T-helper 22 cell (primary cell): ENCODE results near the gene CWF19L2.
"Not testable (repeated sequence)": the region's sequence is repeated elsewhere in the genome, so short reads cannot be mapped to it uniquely, and the experiment has no call there.

ENCODE experiments used
- DNase-seq: peaks from one replicate; pipeline ENCODE4 v3.0.0-alpha.2; 2020; ENCODE audit warnings: low read depth

The CWF19L2 gene

DNA sequence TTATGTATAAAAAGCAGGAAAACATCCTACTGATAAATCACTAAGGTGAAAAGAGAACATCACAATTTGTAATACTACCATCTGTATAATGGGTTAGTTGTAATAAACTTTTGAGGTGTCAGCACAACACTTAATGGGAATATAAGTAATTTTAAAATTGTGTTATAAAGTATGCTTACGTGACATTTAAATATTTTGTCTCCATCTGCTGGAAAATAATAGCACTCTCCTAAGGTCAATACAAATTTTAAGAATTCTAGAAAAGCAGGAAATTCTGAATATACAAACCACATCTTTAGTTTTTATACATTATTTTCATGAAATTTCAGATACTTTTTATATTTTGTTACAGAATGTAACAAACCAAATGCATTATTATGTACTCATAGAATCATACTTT lies 19.5 kb downstream of the CWF19L2 start:
- no peak for DNase-seq

DNA sequence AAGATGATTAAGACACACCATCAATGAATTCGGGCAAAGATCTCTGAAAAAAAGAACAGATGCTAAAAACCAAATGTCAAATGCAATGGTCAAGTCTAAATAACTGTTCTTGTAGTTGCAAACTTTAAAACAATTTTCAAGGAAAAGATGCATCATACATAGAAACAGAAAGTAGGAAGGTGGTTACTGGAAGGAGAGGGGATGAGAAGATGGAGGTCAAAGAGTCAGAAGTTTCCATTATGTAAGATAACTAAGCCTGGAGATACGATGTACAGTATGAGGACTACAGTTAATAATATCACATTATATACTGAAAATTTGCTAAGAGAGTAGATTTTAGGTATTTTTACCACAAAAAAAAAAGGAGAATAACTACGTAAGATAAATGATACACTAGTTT lies 27.1 kb downstream of the CWF19L2 start:
- DNase-seq, result no peak

DNA sequence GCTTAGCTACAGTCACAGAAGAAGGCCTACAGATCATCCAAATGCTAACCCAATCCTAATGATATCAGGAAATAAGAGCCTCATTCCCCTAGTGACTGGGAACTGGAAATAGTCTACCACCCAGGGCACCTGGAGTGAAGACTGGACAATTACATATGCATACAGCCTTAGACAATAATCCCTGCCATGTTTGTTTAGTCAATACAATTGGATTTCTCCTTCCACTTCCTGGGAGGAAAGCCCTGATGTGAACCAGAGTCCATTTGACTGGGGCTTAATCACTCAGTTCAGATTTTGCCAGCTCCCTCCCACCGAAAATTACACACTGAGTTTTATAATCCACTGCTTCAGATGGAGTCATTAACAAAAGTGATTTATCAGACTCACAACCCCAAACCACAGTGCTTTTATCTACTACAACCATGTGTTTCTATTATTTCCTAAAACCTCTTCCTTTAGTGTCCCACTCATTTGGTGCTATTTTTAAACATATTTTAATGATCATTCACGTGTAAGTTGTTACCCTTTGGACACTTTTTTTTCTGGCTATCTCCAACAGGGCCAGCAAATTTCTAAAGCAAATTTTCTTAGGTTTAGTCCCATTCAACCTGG lies 29.9 kb downstream of the CWF19L2 start:
- no peak for DNase-seq

DNA sequence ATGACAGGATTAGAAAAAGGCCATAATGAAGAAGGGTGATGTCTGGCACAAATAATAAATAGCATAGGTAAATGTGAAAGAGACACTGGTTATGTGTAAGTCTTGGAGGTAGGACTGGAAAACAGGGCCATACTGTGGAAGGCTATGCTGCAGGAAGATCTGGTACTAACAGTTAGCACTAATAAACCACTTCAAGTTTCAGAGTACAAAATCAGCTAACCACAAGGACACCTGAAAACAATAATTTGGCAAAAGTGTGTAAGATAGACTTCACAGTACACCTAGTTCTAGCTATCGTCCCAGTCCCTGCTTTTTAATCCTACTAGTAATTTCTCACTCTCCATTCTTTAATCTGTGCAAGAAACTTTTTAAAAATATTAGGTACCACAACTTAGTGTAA lies 44.3 kb downstream of the CWF19L2 start:
- no peak for DNase-seq

DNA sequence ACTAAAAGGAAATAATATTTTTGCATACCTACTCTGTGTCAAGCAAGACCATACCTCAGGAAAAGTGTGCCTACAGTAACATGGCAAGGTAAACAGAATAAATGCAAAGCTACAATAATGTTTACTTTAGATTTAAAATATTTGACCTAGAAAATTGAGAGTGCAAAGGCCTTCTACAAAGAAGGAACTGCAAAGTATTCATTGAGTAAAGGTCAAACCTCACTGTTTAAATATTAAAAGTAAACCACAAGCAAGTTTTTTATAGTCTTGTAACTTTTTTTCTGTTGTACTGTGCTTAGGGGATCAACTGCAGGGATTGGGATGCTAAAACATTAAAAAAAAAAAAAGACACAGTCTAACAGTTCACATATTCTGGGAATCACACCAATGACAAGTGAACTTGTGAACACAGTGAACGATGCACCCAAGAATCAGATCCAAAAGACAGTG lies 48.8 kb downstream of the CWF19L2 start:
- no peak for DNase-seq

DNA sequence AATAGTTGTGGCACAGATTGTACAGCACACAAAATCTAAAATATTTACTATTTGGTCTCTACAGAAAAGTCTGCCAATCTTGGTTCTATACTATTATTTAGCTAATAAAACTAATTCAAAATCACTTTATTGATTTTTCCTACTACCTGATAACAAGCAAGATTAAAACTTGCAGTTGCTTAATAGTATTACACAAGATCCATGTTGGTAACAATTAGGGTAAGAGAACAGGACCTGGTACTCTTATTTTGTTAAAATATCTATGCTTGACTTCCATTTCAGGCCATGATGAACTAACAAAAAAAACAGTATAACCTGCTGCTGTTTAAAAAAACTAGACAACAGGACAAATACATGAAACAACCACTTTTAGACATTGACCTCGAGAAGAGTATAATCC lies 52.4 kb downstream of the CWF19L2 start:
- DNase-seq, result no peak

DNA sequence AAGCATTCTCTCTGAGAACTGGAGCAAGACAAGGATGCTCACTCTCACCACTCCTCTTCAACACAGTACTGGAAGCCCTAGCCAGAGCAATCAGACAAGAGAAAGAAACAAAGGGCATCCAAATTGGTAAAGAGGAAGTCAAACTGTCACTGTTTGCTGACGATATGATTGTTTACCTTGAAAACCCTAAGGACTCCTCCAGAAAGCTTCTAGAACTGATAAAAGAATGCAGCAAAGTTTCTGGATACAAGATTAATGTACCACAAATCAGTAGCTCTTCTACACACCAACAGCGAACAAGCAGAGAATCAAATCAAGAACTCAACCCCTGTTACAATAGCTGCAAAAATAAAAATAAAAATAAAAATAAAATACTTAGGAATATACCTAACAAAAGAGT lies 56.5 kb downstream of the CWF19L2 start:
- not testable (repeated sequence) for DNase-seq

DNA sequence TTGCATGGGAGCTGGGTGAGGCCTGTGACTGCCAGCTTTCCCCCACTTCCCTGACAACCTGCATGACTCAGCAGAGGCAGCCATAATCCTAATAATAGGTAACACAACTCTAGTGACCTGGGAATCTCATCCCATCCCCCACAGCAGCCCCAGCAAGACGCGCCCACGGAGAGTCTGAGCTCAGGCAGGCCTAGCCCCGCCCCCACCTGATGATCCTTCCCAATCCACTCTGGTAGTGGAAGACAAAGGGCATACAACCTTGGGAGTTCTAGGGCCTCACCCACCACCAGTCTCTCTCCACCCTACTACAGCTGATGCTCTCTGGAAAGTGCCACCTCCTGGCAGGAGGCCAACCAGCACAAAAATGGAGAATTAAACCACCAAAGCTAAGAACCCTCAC lies 60.3 kb downstream of the CWF19L2 start:
- DNase-seq, result no peak

DNA sequence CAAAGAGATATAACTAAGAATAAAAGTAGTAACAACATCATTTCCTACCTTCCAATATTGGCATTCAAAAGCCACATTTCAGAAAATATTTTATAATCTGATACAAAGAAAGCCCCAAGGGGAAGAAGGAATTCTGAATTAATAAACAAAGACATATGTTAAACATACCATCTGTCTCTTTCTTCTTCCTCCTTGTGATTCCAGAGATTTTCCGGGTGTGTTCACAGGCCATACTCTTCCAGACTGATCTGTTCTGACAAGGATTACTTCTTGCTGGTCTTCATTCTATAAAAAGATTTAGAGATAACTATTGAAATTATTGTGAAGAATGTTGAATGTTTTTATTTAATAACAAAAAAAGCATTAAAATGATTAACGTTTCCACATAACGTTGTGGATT lies 65.0 kb downstream of the CWF19L2 start:
- no peak for DNase-seq

DNA sequence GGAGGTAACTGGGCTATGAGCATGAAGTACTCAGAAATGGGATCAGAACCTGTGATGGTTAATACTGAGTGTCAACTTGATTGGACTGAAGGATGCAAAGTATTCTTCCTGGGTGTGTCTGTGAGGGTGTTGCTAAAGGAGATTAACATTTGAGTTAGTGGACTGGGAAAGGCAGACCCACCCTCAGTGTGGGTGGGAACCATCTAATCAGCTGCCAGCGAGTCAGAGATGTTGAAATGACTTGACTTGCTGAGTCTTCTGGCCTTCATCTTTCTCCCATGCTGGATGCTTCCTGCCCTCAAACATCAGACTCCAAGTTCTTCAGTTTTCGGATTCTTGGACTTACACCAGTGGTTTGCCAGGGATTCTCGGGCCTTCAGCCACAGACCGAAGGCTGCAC lies 66.9 kb downstream of the CWF19L2 start:
- not testable (repeated sequence) for DNase-seq

DNA sequence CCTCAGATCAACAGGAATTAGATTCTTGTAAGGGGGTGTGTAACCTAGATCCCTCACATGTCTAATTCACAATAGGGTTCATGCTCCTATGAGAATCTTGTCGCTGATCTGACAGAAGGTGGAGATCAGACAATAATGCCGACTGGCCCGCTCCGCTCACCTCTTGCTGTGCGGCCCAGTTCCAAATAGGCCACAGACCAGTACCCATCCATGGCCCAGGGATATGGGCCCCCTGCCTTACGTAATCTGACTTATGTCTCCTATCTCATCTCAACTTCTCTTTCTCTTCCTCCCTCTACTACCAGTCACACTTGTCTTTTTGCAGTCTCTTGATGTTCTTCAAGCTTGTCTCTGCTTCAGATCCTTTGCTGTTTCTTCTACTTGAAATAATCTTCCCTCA lies 70.0 kb downstream of the CWF19L2 start:
- DNase-seq, result no peak

DNA sequence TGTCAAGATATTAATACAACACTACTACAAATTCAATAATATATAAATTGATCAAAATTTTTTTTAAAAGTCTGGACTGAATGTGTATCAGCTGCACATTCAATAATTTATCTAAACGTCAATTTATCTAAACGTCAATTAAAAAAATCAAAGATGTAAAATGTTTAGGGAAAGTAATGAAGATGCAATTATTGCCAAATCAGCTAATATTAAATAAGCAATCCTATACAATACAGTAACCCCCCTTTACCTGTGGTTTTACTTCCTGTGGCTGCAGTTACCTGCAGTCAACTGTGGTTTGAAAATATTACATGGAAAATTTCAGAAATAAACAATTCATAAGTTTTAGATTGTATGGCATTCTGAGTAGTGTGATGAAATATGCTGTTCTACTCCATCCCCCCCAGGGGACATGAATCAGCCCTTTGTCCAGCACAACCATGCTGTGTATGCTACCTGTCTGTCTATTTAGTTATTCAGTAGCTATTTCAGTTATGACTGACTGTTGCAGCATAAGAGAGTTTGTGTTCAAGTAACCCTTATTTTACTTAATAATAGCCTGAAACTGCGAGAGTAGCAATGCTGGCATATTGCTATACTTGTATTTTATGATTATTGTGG lies 72.2 kb downstream of the CWF19L2 start:
- DNase-seq, result no peak

DNA sequence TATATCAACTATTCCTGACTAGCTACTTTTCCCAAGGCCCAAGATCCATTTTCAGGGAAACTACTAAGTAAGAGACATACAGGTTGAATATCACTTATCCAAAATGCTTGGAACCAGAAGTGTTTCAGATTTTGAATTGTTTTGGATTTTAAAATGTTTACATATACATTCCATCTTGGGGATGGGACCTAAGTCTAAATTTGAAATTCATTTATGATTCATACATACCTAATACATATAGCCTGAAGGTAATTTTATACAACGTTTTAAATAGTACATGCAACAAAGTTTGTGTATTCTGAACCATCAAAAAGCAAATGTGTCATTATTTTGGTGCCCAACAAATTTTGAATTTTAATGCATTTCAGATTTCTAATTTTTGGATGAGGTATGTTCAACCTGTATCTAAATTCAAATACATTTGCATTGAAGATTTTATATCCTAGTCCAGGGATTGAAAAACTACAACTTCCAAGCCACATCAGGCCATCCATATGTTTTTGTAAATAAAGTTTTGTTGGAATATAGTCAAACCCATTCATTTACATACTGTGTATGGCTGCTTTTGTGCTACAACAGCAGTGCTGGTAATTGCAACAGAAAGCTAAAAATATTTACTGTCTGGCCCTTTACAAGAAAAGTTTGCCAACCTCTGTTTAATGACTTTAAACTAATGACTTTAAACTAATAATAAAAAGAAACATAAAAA lies 73.3 kb downstream of the CWF19L2 start:
- no peak for DNase-seq

DNA sequence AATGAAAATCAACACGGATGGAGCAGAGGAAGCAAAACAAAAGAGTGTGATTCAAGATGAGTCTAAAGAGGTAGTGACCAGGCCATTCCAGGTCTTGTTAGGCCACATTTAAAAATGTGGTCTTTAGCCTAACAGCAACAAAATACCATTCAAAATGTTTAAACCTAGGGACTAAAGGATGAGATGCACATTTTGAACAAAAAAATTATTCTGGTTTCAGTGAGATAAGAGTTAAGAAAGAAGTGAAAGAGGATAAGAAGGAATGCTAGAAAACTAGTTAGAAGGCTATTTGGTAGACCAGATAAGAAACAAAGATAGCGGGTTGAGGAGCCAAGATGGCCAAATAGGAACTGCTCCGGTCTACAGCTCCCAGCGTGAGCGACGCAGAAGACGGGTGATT lies 85.2 kb downstream of the CWF19L2 start:
- no peak for DNase-seq

DNA sequence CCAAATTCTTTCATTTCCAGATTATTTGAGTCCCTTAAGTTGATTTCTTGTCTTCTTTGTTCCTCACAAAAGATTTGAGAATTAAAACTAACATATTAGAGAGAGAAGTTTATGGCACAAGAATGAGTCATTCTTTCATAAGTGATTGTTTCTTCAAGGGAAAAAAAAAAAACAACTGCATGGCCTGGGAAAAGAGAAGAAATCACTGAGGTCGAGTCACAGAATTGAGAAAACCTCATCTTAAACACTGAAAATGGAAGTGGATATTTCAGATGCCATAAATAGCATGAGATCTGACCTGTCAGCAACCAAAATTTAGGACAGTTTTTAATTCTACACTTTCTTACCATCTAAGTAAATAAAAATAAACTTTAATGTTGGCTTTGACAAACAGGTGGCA lies 87.2 kb downstream of the CWF19L2 start:
- no peak for DNase-seq

DNA sequence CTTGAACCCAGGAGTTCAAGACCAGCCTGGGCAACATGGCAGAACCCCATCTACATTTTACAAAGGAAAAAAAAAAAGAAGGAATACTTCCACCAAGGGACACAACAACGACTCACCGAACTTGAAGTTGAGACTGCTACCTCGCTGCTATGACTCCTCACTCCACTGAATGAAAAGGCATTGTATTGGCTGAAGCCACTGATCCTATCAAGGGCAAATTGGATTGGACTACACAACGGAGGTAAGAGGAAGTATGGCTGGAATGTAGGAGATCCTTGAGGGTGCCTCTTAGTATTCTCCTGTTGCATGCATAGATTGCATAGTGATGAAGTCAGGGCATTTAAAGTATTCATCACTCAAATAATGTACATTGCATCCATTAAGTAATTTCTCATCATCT lies 97.9 kb downstream of the CWF19L2 start:
- no peak for DNase-seq

DNA sequence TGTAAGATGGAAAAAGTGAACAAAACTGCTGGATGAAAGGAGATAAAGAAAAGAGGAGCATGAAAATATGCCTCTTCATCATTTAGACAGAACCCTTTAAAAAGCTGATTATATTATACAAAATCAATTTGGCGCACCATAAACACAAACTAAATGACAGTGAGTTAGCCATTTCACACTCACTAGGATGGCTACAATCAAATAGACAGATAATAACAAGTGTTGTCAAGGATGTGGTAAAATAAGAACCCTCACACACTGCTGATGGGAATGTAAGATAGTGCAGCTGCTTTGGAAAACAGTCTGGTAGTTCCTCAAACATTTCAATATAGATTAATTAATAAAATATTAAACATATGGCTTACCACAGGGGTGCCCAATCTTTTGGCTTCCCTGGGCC lies 99.7 kb downstream of the CWF19L2 start:
- no peak for DNase-seq

DNA sequence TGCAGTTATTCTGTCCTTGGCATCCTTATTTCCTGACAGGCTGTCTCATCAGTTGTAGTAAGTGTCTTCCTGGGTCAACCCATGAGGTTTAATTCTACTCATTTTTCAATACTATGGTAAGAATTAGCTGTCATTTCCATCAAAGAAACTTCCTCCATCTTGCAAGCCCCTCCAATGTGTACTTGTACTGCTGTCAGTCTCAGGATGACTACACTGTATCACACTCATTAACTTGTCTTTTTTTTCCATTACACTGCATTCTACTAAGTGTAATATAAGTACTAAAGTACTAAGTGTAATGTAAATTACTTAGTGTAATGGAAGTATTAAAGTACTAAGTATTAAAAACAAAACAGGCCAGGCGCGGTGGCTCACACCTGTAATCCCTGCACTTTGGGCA lies 102.8 kb downstream of the CWF19L2 start:
- DNase-seq, result no peak

DNA sequence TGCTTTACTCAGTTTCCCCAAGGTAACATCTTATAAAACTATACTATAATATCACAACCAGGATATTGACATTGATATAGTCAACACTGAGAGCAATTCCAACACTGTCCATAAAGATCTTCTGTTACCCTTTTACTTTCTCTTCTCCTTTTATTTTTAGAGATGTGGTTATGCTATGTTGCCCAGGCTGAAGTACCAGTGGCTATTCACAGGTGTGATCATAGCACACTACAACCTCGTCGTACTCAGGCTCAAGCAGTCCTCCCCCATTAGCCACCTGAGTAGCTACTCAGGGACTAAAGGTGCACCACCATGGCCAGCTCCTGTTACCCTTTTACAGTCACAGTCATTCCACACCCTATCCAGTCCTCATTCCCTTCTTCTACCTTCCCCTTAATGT lies 119.7 kb downstream of the CWF19L2 start:
- no peak for DNase-seq

DNA sequence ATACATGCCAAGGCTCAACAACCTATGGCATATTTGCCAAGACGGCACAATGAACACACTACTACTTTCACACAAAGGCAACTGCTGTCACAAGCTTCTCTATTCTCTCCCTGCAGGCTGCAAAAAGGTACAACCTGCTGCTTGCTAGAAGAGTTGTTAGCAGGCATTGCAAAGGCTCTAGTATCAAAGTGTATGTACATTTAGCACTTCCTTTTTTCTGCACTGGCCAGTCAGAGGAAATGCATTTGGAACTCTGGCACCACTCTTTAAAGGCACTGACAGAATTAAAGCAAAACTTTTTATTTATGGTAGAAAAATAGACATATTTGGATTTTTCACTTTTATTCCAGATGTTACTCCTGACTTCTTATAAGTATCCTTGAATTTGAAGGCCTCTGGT lies 125.9 kb downstream of the CWF19L2 start:
- no peak for DNase-seq

DNA sequence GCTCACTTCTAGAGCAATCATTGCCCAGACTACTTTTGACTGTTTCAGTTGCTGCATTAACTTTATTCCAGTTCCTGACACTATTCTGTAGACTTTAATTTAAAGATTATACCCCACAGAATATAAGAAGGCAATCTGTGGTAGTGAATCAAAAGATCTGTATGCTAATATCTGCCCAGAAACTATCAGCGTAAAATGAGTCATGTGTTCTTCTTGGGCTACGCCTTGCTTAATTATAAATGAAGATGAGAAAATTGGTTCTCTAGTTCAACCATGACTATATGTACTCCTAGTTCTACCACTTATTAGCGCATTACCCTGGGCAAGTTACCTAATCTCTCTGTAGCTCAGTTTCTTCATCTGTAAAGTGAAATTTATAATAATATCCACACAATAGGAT lies 128.5 kb downstream of the CWF19L2 start:
- DNase-seq, result no peak

DNA sequence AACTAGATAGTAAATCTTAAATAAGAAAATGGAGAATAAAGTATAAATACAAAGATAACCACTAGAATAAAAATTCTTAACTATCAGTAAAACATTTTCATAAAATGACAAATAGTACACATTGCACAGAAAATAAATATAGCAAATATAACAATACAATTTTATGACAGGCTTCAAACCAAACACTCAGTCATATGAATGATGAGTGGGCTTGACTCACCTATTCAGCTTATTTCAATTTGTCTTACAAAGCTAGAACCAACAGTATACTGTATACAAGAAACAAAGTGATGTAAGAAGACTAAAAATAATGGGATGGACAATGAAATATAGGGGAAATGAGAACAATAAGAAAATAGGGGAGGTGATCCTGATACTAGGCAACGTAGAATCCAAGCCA lies 141.2 kb downstream of the CWF19L2 start:
- DNase-seq, result no peak

DNA sequence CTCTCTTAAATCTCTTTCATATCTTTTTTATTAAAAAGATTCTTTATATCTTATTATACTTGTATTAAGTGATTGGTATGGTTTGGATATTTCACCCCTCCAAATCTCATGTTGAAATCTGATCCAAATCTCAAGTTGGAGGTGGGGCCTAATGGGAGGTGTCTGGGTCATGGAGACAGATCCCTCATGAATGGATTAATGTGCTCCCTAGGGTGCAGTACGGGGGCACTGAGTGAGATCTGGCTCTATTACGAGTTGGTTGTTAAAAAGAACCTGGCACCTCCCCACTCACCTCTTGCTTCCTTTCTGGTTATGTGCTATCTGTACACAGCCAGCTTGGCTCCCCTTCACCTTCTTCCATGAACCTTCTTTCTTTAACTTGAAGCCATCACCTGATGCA lies 149.6 kb downstream of the CWF19L2 start:
- no peak for DNase-seq

DNA sequence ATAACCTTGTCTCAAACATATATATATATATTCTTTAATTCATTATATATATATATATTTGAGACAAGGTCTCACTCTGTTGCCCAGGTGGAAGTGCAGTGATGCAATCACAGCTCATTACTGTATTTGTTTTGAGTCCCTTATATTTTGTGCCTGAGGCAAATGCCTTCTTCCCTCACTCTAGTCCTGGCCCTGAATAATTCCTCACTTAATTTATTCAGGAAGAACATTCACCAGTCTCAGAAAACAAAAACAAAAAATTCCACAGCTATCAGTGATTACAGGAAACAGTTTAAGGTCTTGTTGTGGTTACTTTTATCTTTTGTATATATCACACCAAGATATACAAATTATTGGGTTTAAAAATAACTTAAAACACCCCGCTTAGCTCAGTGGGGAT lies 155.7 kb downstream of the CWF19L2 start:
- no peak for DNase-seq
